Nephron (organoid): ENCODE results near the gene CDH4.

ENCODE experiments used
- H3K27ac Mint-ChIP-seq, 3 experiments: 2 replicates each; pipeline ENCODE4 v1.8.0; 2020; ENCODE audit warnings: mixed read lengths in 3 of 3, mild to moderate bottlenecking in 2 of 3, moderate library complexity in 1 of 3
- H3K27me3 Mint-ChIP-seq: 2 replicates; pipeline ENCODE4 v1.8.0; 2021; ENCODE audit warnings: low read depth, mild to moderate bottlenecking, moderate library complexity, mixed read lengths
- H3K36me3 Mint-ChIP-seq: 2 replicates; pipeline ENCODE4 v1.8.0; 2020; ENCODE audit warnings: low read depth, mixed read lengths
- H3K4me1 Mint-ChIP-seq: 2 replicates; pipeline ENCODE4 v1.8.0; 2020; ENCODE audit warnings: mixed read lengths
- H3K4me3 Mint-ChIP-seq, 3 experiments: 2 replicates each; pipeline ENCODE4 v1.8.0; 2020; ENCODE audit warnings: mild to moderate bottlenecking in 3 of 3, mixed read lengths in 3 of 3, moderate library complexity in 2 of 3
- H3K9me3 Mint-ChIP-seq: 2 replicates; pipeline ENCODE4 v1.8.0; 2020; ENCODE audit warnings: mixed read lengths
- CTCF ChIP-seq, 3 experiments: fragments of 200-600 bp; sonication (generic); IDR thresholded peaks; one replicate each; pipeline ENCODE4 v1.5.0; 2021; ENCODE audit warnings: antibody characterized with exemption in 3 of 3; ENCODE audit not compliant: unreplicated experiment in 3 of 3

Gene CDH4

DNA sequence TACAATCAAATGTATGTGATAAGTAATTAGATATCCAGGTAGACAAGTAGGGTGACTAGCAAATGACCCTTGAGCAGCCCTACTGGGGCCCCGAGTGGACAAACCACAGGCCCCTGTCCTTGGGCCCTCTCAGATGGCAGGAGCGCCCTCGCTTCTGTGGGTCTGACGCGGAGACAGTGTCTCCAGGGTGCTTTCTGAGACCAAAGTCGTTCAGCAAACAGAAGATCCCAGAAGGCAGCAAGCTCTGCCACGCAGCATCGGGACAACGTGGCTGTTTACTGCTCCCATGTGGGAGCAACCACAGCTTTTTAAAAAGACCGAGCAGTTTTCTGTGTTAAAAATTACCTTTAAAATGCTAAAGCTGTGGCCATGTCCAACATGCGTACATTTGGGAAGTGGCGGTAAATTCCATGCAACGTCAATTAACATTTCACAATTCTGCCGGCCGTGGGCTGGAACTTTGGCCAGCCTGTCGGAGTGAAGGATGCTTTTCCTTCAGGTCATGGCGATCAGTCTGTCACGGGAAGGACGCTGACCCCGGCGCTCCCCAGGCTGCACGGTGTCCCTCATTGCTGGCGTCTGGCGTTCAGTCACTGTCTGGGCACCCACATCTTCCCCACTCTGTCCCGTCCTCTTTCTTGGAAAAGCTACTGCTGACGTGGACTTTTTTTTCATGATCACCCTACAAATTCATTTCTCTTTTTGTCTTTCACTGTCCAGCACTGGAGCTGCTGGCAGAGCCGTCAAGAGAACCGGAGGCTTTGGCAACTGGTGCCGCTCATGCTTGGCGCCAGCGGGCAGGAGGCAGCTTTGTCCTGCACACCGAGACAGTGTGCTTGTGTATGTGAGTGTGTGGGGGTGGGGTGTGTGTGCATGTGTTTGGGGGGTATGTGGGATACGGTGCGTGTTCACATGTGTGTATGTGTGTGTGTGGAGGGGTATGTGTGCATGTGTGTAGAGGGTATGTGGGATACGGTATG, 293.1 kb downstream of the CDH4 start:
- no peak overlapping the region for H3K27ac Mint-ChIP-seq
- H3K4me3 Mint-ChIP-seq: no peak overlapping the region
- H3K36me3 Mint-ChIP-seq: no peaks in the 10 kb centered on the region
- no peak for TF ChIP-seq CTCF (IDR thresholded peaks at IDR 0.05; ENCODE audit: unreplicated experiment in 3 of 3)
- peaks cover 2% of the 10 kb centered on the region for H3K9me3 Mint-ChIP-seq
- no peaks in the 10 kb centered on the region for H3K4me1 Mint-ChIP-seq
- H3K27me3 Mint-ChIP-seq: peaks cover 33% of the 10 kb centered on the region

- Mint-ChIP-seq H3K27me3 (peaks cover 26% of the 10 kb centered on the region), H3K4me1 (no peaks in the 10 kb centered on the region), H3K9me3 (peaks cover 4% of the 10 kb centered on the region), H3K4me3 (no peak overlapping the region), H3K27ac (no peak overlapping the region), H3K36me3 (no peaks in the 10 kb centered on the region)
- no peak for TF ChIP-seq CTCF (IDR thresholded peaks at IDR 0.05; ENCODE audit: unreplicated experiment in 3 of 3)
These were observed 294.6 kb downstream of the CDH4 start for GRCh38 chr20:61546641-61547040.

GRCh38 chr20:61548069-61548468, 296.0 kb downstream of the CDH4 start:
- no peak overlapping the region for H3K27ac Mint-ChIP-seq
- H3K27me3 Mint-ChIP-seq: peaks cover 27% of the 10 kb centered on the region
- no peak overlapping the region for H3K4me3 Mint-ChIP-seq
- peaks cover 10% of the 10 kb centered on the region for H3K9me3 Mint-ChIP-seq
- no peak for TF ChIP-seq CTCF (IDR thresholded peaks at IDR 0.05; ENCODE audit: unreplicated experiment in 3 of 3)
- no peaks in the 10 kb centered on the region for H3K4me1 Mint-ChIP-seq
- no peaks in the 10 kb centered on the region for H3K36me3 Mint-ChIP-seq

GRCh38 chr20:61549865-61550264, 297.8 kb downstream of the CDH4 start:
- Mint-ChIP-seq H3K4me1 (no peaks in the 10 kb centered on the region), H3K9me3 (peaks cover 13% of the 10 kb centered on the region), H3K27ac (no peak overlapping the region), H3K27me3 (peaks cover 28% of the 10 kb centered on the region), H3K36me3 (no peaks in the 10 kb centered on the region), H3K4me3 (no peak overlapping the region)
- TF ChIP-seq CTCF (IDR thresholded peaks at IDR 0.05; ENCODE audit: unreplicated experiment in 3 of 3): no peak

- peaks cover 28% of the 10 kb centered on the region for H3K27me3 Mint-ChIP-seq
These were observed 299.3 kb downstream of the CDH4 start for GRCh38 chr20:61551401-61551800.

More at GRCh38 chr20:61551401-61551800, 299.3 kb downstream of the CDH4 start:
- peaks cover 13% of the 10 kb centered on the region for H3K9me3 Mint-ChIP-seq
- TF ChIP-seq CTCF (IDR thresholded peaks at IDR 0.05; ENCODE audit: unreplicated experiment in 3 of 3): no peak
- no peaks in the 10 kb centered on the region for H3K4me1 Mint-ChIP-seq
- H3K27ac Mint-ChIP-seq: no peak overlapping the region
- no peaks in the 10 kb centered on the region for H3K36me3 Mint-ChIP-seq
- H3K4me3 Mint-ChIP-seq: no peak overlapping the region
